Measurements from ENCODE around the gene FAM111B. TPM values are rescaled to one million over a fixed set of nuclear protein-coding genes. Genes with fewer than 3 reads are reported as not detected.
A peak's percentile ranks its signal among the peaks of the same experiment; 100 is the strongest.

FAM111B gene
- polyA plus RNA-seq, 1 experiment, result 2.7 TPM

GRCh38 chr11:59138643-59139042 is 31.6 kb downstream of the FAM111B start:
- TF ChIP-seq, protein P1, sequence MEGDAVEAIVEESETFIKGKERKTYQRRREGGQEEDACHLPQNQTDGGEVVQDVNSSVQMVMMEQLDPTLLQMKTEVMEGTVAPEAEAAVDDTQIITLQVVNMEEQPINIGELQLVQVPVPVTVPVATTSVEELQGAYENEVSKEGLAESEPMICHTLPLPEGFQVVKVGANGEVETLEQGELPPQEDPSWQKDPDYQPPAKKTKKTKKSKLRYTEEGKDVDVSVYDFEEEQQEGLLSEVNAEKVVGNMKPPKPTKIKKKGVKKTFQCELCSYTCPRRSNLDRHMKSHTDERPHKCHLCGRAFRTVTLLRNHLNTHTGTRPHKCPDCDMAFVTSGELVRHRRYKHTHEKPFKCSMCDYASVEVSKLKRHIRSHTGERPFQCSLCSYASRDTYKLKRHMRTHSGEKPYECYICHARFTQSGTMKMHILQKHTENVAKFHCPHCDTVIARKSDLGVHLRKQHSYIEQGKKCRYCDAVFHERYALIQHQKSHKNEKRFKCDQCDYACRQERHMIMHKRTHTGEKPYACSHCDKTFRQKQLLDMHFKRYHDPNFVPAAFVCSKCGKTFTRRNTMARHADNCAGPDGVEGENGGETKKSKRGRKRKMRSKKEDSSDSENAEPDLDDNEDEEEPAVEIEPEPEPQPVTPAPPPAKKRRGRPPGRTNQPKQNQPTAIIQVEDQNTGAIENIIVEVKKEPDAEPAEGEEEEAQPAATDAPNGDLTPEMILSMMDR (IDR thresholded peaks at IDR 0.05; ENCODE audit: low read depth, low read length), result no peak
- no peaks in the 10 kb centered on the region for H3K9me3 ChIP-seq (ENCODE audit: control insufficient read depth, insufficient read depth, low read length)
- H3K27me3 ChIP-seq (ENCODE audit: control insufficient read depth, insufficient read depth, low read length), result no peaks in the 10 kb centered on the region
- H3K4me3 ChIP-seq (ENCODE audit: low read depth, low read length), result no peak overlapping the region
- no peak for DNase-seq (ENCODE audit: low read depth, low spot score)
- H3K27ac ChIP-seq (ENCODE audit: low read depth, low read length), result no peak overlapping the region
- CTCF ChIA-PET, result interaction anchor here (2.9 to 10.5 kb wide), 2 partner anchors 19 to 86 kb away, joined by 15 to 143 read pairs; no protein-coding TSS in a partner anchor
- POLR2A ChIA-PET, result no interaction called here

DNA sequence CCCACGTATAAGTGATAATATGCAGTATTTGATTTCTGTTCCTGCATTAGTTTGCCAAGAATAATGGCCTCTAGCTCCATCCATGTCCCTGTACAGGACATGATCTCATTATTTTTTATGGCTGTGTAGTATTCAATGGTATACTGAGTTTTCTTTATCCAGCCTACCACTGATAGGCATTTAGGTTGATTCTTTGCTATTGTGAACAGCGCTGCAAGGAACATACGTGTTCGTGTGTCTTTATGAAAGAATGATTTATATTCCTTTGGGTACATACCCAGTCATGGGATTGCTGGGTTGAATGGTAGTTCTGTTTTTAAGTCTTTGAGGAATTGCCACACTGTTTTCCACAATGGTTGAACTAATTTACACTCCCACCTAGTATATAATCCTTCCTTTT is 34.2 kb downstream of the FAM111B start:
- DNase-seq (ENCODE audit: low read depth, low spot score), result no peak
- Histone ChIP-seq H3K27ac (ENCODE audit: low read depth, low read length) (no peak overlapping the region), H3K9me3 (ENCODE audit: control insufficient read depth, insufficient read depth, low read length) (no peaks in the 10 kb centered on the region; the same call in 1 of the 2 replicates), H3K4me3 (ENCODE audit: low read depth, low read length) (no peak overlapping the region), H3K27me3 (ENCODE audit: control insufficient read depth, insufficient read depth, low read length) (no peaks in the 10 kb centered on the region)
- CTCF ChIA-PET, result interaction anchor here (0.6 to 10.5 kb wide), 9 partner anchors 16 to 1759 kb away, joined by 3 to 143 read pairs (median 5); partner anchors contain the start of gene DTX4
- TF ChIP-seq, protein P1 (IDR thresholded peaks at IDR 0.05; ENCODE audit: low read depth, low read length), result no peak
- POLR2A ChIA-PET, result interaction anchor here (0.7 kb wide), 1 partner anchor 215 kb away, joined by 3 read pairs; no protein-coding TSS in a partner anchor

- H3K9me3 ChIP-seq (ENCODE audit: control insufficient read depth, insufficient read depth, low read length), result no peaks in the 10 kb centered on the region; the same call in 1 of the 2 replicates
These were observed 34.8 kb downstream of the FAM111B start for GRCh38 chr11:59141673-59142460.

GRCh38 chr11:59142530-59143507 is 35.8 kb downstream of the FAM111B start, which contains the start of gene FAM111A:
Gene FAM111A, plus strand, starts transcription at chr11:59142856. Its CDS starts 6,017 bp downstream, at chr11:59148873.
- no peaks in the 10 kb centered on the region; the same call in 1 of the 2 replicates for H3K9me3 ChIP-seq (ENCODE audit: control insufficient read depth, insufficient read depth, low read length)
- CTCF ChIA-PET, result interaction anchor here (0.8 to 10.5 kb wide), 7 partner anchors 12 to 242 kb away, joined by 3 to 143 read pairs (median 5); no protein-coding TSS in a partner anchor
- POLR2A ChIA-PET, result interaction anchor here (0.6 to 1.6 kb wide), 5 partner anchors 16 to 527 kb away, joined by 3 to 8 read pairs (median 4); no protein-coding TSS in a partner anchor
- no peaks in the 10 kb centered on the region for H3K27me3 ChIP-seq (ENCODE audit: control insufficient read depth, insufficient read depth, low read length)
- TF ChIP-seq, protein P1 (IDR thresholded peaks at IDR 0.05; ENCODE audit: low read depth, low read length), result peak; percentile 43
- peak; percentile 65 for DNase-seq (ENCODE audit: low read depth, low spot score)
- H3K4me3 ChIP-seq (ENCODE audit: low read depth, low read length), result peak within 1 kb of the TSS; percentile 90
- peak within 1 kb of the TSS; percentile 97 for H3K27ac ChIP-seq (ENCODE audit: low read depth, low read length)

More at GRCh38 chr11:59141673-59142460, 34.8 kb downstream of the FAM111B start:
- H3K27me3 ChIP-seq (ENCODE audit: control insufficient read depth, insufficient read depth, low read length), result no peaks in the 10 kb centered on the region
- H3K4me3 ChIP-seq (ENCODE audit: low read depth, low read length), result peak overlapping the region; percentile 90
- ChIA-PET CTCF (interaction anchor here (0.6 to 10.5 kb wide), 9 partner anchors 12 to 1760 kb away, joined by 3 to 143 read pairs (median 4); no protein-coding TSS in a partner anchor), POLR2A (interaction anchor here (0.6 to 1.6 kb wide), 6 partner anchors 16 to 528 kb away, joined by 3 to 8 read pairs (median 4); no protein-coding TSS in a partner anchor)
- H3K27ac ChIP-seq (ENCODE audit: low read depth, low read length), result peak overlapping the region; percentile 97
- DNase-seq (ENCODE audit: low read depth, low spot score), result no peak
- TF ChIP-seq, protein P1 (IDR thresholded peaks at IDR 0.05; ENCODE audit: low read depth, low read length), result no peak

Measured in AG04450 (cell line).